HG03139 (cell line): ENCODE measurements around the gene TMEM259.

Experiments used
- ATAC-seq: cut with Tn5 transposase; IDR thresholded peaks from one replicate; pipeline ENCODE4 v1.9.1; 2021; ENCODE audit not compliant: unreplicated experiment

TMEM259 gene

GRCh38 chr19:1055886-1056620 is 35.1 kb upstream of the TMEM259 start:
- no peak for ATAC-seq

DNA sequence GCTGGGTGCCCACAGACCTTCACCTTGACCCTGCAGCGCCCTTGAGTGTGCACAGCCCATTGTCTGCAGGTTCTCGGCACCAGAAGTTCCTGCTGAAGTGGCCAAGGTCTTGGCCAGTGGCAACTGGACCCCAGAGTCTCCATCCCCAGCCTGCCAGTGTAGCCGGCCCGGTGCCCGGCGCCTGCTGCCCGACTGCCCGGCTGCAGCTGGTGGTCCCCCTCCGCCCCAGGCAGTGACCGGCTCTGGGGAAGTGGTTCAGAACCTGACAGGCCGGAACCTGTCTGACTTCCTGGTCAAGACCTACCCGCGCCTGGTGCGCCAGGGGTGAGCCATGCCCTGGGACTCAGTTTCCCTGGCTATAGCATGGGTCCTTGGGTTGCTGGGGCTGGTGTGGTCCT is 34.1 kb upstream of the TMEM259 start:
- no peak for ATAC-seq

- ATAC-seq = no peak
Observed at GRCh38 chr19:1054102-1055027, 33.4 kb upstream of the TMEM259 start.

GRCh38 chr19:1053176-1054101 is 32.5 kb upstream of the TMEM259 start:
- ATAC-seq = no peak

DNA sequence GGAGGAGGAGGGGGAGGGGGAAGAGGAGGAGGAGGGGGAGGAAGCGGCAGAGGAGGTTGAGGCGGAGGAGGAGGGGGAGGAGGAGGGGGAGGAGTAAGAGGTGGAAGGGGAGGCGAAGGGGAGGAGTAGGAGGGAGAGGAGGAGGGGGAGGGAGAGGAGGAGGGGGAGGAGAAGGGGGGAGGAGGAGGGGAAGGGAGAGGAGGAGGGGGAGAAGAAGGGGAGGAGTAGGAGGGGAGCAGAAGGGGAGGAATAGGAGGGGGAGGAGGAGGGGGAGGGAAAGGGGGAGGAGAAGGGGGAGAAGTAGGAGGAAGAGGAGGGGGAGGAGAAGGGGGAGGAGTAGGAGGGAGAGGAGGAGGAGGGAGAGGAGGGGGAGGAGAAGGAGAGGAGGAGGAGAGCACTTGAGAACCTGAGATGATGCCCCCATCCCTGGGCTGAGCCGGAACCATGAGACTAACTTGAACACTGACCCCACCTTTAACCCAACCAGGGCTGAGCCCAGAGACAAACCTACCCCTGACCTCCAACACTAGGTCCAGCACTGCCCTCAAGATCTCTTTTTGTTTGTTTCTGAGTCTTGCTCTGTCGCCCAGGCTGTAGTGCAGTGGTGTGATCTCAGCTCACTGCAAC is 31.5 kb upstream of the TMEM259 start:
- ATAC-seq = no peak

DNA sequence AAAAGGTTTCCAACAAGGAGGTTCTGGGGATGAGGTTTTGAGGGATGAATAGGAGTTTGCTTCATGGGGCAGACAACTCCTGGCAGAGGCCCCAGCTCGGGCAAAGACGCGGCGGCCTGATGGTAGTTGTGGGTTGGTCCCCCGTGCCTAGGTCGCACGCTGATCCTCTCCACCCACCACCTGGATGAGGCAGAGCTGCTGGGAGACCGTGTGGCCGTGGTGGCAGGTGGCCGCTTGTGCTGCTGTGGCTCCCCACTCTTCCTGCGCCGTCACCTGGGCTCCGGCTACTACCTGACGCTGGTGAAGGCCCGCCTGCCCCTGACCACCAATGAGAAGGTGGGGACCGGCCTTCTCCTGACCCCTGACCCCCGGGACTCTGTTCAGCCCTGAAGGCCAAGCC is 30.9 kb upstream of the TMEM259 start:
- no peak for ATAC-seq

- no peak for ATAC-seq
Observed at GRCh38 chr19:1050989-1051788, 30.3 kb upstream of the TMEM259 start.

- no peak for ATAC-seq
Observed at GRCh38 chr19:1049800-1050199, 28.9 kb upstream of the TMEM259 start.

DNA sequence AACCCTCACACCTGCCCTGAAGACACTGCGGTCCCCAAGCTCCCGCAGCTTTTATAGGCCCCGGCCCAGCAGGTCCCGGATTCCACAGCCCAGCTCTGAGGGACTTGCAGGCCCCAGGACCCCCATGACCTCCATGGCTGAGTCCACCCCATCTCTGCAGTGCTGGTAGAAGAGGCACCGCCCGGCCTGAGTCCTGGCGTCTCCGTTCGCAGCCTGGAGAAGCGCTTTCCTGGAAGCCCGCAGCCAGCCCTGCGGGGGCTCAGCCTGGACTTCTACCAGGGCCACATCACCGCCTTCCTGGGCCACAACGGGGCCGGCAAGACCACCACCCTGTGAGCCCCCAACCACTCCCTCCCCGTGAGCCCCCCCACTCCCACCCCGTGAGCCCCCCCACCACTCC is 28.2 kb upstream of the TMEM259 start:
- no peak for ATAC-seq

GRCh38 chr19:1047696-1048147 is 26.8 kb upstream of the TMEM259 start:
- ATAC-seq = no peak

DNA sequence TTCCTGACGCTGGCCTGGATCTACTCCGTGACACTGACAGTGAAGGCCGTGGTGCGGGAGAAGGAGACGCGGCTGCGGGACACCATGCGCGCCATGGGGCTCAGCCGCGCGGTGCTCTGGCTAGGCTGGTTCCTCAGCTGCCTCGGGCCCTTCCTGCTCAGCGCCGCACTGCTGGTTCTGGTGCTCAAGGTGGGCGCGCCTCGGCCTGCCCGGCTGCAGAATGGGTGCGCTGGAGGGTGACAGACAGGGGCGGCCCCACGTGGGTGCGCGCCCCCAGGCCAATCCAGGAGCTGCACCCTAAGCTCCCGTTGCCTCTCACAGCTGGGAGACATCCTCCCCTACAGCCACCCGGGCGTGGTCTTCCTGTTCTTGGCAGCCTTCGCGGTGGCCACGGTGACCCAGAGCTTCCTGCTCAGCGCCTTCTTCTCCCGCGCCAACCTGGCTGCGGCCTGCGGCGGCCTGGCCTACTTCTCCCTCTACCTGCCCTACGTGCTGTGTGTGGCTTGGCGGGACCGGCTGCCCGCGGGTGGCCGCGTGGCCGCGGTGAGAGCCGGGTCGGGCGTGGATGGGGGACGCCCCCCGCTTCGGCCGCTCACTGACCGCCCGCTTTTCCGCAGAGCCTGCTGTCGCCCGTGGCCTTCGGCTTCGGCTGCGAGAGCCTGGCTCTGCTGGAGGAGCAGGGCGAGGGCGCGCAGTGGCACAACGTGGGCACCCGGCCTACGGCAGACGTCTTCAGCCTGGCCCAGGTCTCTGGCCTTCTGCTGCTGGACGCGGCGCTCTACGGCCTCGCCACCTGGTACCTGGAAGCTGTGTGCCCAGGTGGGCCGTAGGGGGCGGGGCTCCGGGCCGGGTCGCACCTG is 26.1 kb upstream of the TMEM259 start:
- no peak for ATAC-seq

DNA sequence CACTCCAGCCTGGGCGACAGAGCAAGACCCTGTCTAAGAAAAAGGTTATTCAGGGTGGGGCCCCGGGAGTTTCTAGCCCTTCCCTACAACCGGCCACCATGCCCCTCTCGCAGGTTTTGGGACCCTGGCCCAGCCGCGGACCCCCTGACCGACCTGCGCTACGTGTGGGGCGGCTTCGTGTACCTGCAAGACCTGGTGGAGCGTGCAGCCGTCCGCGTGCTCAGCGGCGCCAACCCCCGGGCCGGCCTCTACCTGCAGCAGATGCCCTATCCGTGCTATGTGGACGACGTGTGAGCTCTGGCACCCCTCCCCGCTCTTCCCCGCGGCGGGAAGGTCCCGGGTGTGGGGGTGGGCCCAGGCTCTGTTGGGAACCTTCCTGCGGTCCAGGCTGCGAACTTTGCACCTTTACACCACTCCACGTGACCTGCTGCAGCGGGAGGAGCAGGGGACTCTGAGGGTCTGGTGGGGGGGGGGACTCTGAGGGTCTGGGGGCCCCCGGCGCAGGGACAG is 25.2 kb upstream of the TMEM259 start:
- ATAC-seq = no peak

- no peak for ATAC-seq
Observed at GRCh38 chr19:1045247-1045603, 24.3 kb upstream of the TMEM259 start.

- ATAC-seq = no peak
Observed at GRCh38 chr19:1042689-1043511, 22.0 kb upstream of the TMEM259 start.

GRCh38 chr19:1041835-1042685 is 21.1 kb upstream of the TMEM259 start:
- ATAC-seq = no peak

DNA sequence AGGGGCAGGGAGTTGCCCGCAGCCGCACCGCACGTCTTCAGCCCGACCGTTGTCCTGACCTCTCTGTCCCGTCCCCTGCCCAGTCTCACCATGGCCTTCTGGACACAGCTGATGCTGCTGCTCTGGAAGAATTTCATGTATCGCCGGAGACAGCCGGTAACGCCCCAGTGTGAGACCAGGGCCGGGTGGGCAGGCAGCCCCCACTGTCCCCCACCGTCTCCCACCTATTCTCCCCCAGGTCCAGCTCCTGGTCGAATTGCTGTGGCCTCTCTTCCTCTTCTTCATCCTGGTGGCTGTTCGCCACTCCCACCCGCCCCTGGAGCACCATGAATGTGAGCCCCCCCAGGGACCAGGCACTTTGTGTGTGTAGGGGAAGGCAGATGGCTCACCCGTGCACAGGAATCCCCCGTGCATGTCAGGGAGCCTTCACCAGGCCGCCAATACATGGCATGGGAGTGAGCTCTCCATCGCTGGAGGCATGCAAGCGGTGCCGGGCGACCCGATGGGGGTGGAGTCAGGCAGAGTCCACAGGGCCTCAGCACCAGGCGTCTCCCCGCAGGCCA is 20.4 kb upstream of the TMEM259 start:
- no peak for ATAC-seq
